HG03135 (cell line): Measurements from ENCODE around the gene CABP1.
"Not testable (repeated sequence)": the region's sequence is repeated elsewhere in the genome, so short reads cannot be mapped to it uniquely, and the experiment has no call there.

Source experiments
- ATAC-seq: cut with Tn5 transposase; IDR thresholded peaks from one replicate; pipeline ENCODE4 v1.9.1; 2021; ENCODE audit warnings: mild to moderate bottlenecking, moderate library complexity; ENCODE audit not compliant: unreplicated experiment

The CABP1 gene

DNA sequence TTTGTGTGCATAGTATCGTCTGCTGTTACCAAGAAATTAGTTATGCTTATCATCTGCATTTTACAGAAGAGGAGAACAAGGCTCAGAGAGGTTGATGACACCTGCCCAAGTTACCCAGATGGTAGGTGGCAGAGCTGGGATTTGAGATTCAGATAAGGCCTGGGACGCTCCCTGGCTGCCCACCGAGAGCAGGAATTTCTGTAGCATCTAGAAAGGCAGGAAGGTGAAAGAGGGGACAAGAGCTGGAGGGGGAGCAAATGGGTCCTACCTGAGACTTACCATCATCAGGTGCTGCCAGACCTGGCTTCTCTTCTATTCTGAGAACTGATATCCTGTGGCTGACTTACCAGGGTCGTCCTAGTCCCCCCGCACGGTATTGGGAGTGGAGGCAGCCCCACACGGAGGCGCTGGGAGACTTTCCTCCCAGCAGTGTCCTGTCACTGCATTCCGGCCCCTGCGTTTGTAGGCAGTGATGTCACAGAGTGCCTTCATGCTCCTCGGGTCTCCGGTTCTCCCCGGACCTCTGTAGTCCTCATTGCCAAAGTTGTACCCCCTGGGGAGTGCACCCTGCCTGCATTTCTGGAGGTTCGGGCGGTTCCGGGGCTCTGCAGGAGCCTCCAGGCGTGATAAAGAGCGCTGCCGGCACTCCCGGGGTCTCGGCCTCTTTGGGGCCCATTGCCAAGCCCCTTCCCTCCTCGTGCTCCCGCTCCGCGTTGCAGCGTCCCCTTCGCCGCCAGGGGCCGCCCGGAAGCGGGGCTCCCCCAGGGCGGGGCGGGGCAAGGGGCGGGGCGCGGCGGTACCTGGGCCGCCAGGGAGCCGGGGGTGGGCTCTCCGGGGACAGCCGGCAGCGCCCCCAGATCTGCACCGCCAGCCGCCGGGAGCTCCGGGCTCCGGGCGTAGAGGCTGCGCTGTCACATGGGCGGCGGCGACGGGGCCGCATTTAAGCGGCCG, at the start of gene CABP1:
TSS of gene CABP1 (plus strand) at position 856 of the 951 bp plus-strand sequence. CDS start at position 916, 60 bp downstream.
- ATAC-seq = peak; percentile 61

DNA sequence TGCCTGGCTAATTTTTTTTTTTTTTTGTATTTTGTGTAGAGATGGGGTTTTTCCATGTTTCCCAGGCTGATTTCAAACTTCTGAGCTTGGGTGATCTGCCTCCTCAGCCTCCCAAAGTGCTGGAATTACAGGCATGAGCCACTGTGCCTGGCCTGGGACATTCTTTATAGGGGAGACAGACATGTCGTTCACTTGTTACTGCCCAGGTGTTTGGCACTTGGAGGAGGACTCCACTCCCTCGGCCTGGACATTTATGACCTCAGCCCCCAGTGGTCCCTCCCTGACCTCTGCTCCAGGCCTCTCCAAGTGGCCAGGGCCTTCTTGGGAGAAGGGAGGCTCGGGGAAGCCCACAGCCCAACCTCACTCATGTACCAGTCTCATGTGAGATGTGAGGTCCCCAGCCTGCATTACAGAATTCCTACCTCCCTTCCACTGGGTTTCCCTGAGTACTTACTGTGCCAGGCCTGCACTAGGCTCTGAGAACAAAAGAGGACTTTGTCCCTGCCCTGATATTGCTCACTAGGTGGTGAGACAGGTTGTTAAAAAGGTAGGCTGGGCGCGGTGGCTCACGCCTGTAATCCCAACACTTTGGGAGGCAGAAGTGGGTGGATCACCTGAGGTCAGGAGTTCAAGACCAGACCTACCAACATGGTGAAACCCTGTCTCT, 49.6 kb upstream of the CABP1 start:
- no peak for ATAC-seq

- no peak for ATAC-seq
These were observed 48.0 kb upstream of the CABP1 start for GRCh38 chr12:120592121-120593049.

DNA sequence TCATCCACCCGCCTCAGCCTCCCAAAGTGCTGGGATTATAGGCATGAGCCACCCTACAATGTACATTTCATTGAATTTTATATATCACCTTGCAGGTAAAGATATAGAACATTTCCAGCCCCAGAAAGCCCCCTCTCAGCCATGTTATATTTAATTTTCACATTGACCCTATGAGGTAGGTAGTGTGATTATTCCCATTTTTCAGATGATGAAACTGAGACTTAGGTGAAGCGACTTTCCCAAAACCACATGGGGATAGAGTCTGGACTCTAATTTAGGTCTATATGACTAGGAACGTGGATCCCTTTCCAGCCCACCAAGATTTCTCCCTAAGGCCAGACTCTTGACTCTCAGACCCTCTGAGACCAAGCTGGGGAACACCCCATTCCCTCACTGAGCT, 43.5 kb upstream of the CABP1 start:
- no peak for ATAC-seq

DNA sequence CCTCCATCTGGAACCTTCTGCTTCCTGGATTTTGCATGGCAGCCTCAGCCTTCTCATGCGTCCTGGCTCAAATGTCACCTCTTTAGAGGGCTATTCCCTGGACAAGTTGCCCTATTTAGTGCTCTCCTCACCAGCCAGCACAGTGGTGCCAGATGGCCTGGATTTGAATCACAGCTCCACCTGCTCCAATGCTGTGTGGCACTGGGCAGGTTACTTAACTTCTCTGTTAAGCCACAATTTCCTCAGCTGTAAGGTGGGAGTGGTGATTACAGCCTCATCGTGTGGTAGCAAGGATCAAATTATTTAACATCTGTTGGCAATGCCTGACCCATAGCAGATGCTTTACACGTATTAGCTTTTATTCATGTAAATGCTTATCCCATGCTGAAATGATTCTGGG, 42.6 kb upstream of the CABP1 start:
- no peak for ATAC-seq

- no peak for ATAC-seq
These were observed 41.6 kb upstream of the CABP1 start for GRCh38 chr12:120598674-120599463.

GRCh38 chr12:120599672-120600552, 40.5 kb upstream of the CABP1 start:
- no peak for ATAC-seq

- ATAC-seq = not testable (repeated sequence)
These were observed 38.0 kb upstream of the CABP1 start for GRCh38 chr12:120602416-120602815.

DNA sequence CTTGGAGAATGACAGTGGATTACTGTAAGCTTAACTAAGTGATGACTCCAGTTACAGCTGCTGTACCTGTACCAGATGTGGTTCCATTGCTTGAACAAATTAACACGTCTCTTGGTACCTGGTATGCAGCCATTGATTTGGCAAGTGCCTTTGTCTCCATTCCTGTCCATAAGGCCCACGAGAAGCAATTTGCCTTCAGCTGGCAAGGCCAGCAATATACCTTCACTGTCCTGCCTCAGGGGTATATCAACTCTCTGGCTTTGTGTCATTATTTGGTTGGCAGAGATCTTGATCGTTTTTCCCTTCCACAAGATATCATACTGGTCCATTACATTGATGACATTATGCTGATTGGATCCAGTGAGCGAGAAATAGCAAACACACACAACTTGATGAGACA, 29.9 kb upstream of the CABP1 start:
- no peak for ATAC-seq

DNA sequence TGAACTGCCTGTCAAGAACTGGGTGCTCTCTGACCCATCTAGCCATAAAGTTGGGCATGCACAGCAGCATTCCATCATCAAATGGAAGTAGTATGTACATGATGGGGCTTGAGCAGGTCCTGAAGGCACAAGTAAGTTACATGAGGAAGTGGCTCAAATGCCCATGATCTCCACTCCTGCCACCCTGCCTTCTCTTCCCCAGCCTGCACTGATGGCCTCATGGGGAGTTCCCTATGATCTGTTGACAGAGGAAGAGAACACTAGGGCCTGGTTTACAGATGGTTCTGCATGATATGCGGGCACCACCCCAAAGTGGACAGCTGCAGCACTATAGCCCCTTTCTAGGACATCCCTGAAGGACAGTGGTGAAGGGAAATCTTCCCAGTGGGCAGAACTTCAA, 28.9 kb upstream of the CABP1 start:
- ATAC-seq = not testable (repeated sequence)

- ATAC-seq = no peak
These were observed 25.6 kb upstream of the CABP1 start for GRCh38 chr12:120614848-120615247.

DNA sequence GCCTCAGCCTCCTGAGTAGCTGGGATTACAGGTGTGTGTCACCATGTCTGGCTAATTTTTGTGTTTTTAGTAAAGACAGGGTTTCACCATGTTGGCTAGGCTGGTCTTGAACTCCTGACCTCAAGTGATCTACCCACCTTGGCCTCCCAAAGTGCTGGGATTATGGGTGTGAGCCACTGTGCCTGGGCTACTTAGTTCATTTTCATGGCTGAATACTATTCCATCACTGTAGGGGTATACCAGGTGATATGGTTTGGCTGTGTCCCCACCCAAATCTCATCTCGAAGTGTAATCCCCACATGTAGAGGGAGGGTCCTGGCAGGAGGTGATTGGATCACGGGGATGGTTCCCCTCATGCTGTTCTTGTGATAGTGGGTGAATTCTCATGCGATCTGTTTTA, 23.2 kb upstream of the CABP1 start:
- not testable (repeated sequence) for ATAC-seq

DNA sequence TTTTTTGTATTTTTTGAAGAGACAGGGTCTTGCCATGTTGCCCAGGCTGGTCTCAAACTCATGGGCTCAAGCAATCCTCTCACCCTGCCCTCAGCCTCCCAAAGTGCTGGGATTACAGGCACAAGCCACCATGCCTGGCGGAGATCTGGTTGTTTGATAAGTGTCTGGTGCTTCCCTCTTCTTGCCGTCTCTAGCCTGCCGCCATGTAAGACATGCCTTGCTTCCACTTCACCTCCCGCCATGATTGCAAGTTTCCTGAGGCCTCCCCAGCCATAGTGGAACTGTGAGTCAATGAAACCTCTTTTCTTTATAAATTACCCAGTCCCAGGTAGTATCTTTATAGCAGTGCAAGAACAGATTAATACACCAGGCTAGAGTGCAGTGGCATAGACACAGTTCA, 22.7 kb upstream of the CABP1 start:
- not testable (repeated sequence) for ATAC-seq

- no peak for ATAC-seq
These were observed 21.3 kb upstream of the CABP1 start for GRCh38 chr12:120618954-120619615.

DNA sequence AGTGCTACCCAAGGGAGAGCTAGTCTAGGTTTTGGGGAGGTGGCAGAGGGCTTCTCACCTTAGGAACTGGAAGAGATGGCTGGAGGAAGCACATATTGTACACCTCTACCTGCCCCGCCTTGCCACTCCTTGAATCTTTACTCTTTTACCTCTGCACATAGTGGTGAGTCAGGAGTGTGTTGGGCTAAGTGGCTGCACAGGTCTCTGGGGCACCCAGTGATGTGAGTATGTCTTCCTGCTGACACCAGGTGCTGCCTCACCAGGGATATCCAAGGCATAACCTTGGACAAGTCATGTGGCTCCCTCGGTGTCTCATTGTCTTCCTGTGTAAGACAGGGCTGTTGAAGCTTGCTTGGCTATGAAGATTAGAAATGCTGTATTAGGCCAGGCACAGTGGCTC, 19.8 kb upstream of the CABP1 start:
- no peak for ATAC-seq

- ATAC-seq = no peak
These were observed 14.6 kb upstream of the CABP1 start for GRCh38 chr12:120625557-120626419.

DNA sequence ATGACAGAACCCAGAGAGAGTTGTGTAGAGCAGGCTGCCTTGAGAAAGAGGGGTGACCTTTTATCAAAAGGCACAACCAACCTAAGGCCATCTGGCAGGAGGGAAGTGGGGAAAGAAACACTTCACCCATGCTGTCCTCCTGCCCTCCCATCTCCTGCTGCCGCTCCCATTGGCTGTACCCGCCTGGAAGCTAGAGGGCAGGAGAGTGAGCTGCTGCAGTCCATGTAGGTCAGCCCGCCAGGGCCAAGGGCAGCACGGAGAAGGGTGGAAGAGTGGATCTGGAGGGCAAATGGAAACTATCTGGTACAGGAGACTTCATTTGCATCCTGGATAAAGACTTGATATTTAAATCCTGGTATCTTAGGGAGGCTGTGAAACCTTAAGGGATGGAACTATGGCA, 11.5 kb upstream of the CABP1 start:
- ATAC-seq = no peak
